D721Med (cell line): ENCODE data around the gene TIMMDC1.

Experiments used
- DNase-seq: peaks from one replicate; pipeline ENCODE4 v3.0.0; 2011; ENCODE audit warnings: low spot score; ENCODE audit not compliant: insufficient read length
- FAIRE-seq: peaks from 2 replicates; lab custom pipeline; 2011; peaks lifted over from hg19 to GRCh38; lab: Jason Lieb, UNC
- CTCF ChIP-seq: IDR thresholded peaks from 2 replicates; pipeline ENCODE4 v1.5.1; 2012; ENCODE audit warnings: mild to moderate bottlenecking, control low read depth; ENCODE audit not compliant: insufficient read depth; ENCODE audit errors: missing control alignments

Gene TIMMDC1

GRCh38 chr3:119553823-119554415 is 55.6 kb downstream of the TIMMDC1 start:
- no peak for TF ChIP-seq CTCF
- no peak for DNase-seq
- FAIRE-seq, result no peak

- no peak for TF ChIP-seq CTCF
Observed at GRCh38 chr3:119555309-119555735, 57.0 kb downstream of the TIMMDC1 start.

GRCh38 chr3:119555929-119556328 is 57.6 kb downstream of the TIMMDC1 start:
- DNase-seq (no peak), FAIRE-seq (no peak)
- no peak for TF ChIP-seq CTCF

More at GRCh38 chr3:119555309-119555735, 57.0 kb downstream of the TIMMDC1 start:
- no peak for DNase-seq
- no peak for FAIRE-seq

- FAIRE-seq (no peak), DNase-seq (no peak)
- no peak for TF ChIP-seq CTCF
Observed at GRCh38 chr3:119557192-119557876, 59.0 kb downstream of the TIMMDC1 start.

- no peak for TF ChIP-seq CTCF
- FAIRE-seq (no peak), DNase-seq (no peak)
Observed at GRCh38 chr3:119557877-119558269, 59.5 kb downstream of the TIMMDC1 start.

- no peak for DNase-seq
- no peak for TF ChIP-seq CTCF
- FAIRE-seq, result no peak
Observed at GRCh38 chr3:119558626-119559317, 60.4 kb downstream of the TIMMDC1 start.
